Lung (tissue), 12 donors: ENCODE results near the gene AKAP6. TPM values are rescaled to one million over a fixed set of nuclear protein-coding genes. Genes with fewer than 3 reads are reported as not detected.

Source experiments
- ATAC-seq: fragments of 200-7000 bp; cut with Tn5 transposase; one replicate; pipeline ENCODE4 v1.9.1; 2020; ENCODE audit warnings: moderate number of reproducible peaks; ENCODE audit not compliant: insufficient read depth, low FRiP score
- DNase-seq, 3 donors: peaks; one replicate each; pipeline ENCODE4 v3.0.0-alpha.2; 2013 to 2017
- H3K27ac ChIP-seq, 2 donors: one replicate each; pipeline ENCODE4 v1.5.1; 2013; ENCODE audit warnings: mild to moderate bottlenecking in 2 of 2, moderate library complexity in 2 of 2, control low read depth in 1 of 2, inconsistent platforms in 1 of 2, low read depth in 1 of 2, low read length in 1 of 2
- H3K27me3 ChIP-seq, 3 donors: one replicate each; pipeline ENCODE4 v1.5.1; 2013; ENCODE audit warnings: low read length in 2 of 3; ENCODE audit not compliant: control insufficient read depth in 3 of 3, insufficient read depth in 3 of 3
- H3K36me3 ChIP-seq, 4 donors: one replicate each; pipeline ENCODE4 v1.5.1; 2013; ENCODE audit warnings: low read length in 4 of 4, mild to moderate bottlenecking in 1 of 4, moderate library complexity in 1 of 4; ENCODE audit not compliant: control insufficient read depth in 4 of 4, insufficient read depth in 4 of 4
- H3K4me1 ChIP-seq, 5 donors: one replicate each; pipeline ENCODE4 v1.5.1; 2013; ENCODE audit warnings: low read length in 5 of 5, mild to moderate bottlenecking in 2 of 5, moderate library complexity in 1 of 5; ENCODE audit not compliant: control insufficient read depth in 5 of 5, insufficient read depth in 5 of 5
- H3K4me3 ChIP-seq: one replicate; pipeline ENCODE4 v1.5.1; 2013; ENCODE audit warnings: mild to moderate bottlenecking, control low read depth, moderate library complexity
- H3K9ac ChIP-seq, 2 donors: one replicate each; pipeline ENCODE4 v1.5.1; 2013; ENCODE audit warnings: low read length in 2 of 2, control low read depth in 1 of 2; ENCODE audit not compliant: insufficient read depth in 1 of 2
- H3K9me3 ChIP-seq, 4 donors: one replicate each; pipeline ENCODE4 v1.5.1; 2013; ENCODE audit warnings: low read length in 3 of 4, mild to moderate bottlenecking in 1 of 4, moderate library complexity in 1 of 4; ENCODE audit not compliant: control insufficient read depth in 4 of 4, insufficient read depth in 3 of 4
- CTCF ChIP-seq: IDR thresholded peaks from 2 replicates; pipeline ENCODE4 v1.5.1; 2012; ENCODE audit warnings: mild to moderate bottlenecking; ENCODE audit errors: control extremely low read depth, extremely low read depth
- WGBS, 2 donors: extraction: QIAGEN DNeasy Blood & Tissue Kit; methylation state at CpG; one replicate each; pipeline ENCODE4 v1.1.7; 2013; 5-methylcytosine and 5-hydroxymethylcytosine counted together
- polyA plus RNA-seq, 2 donors: library from polyadenylated mRNA; stranded (reverse); fragments of 200-250 nt; gene quantifications; one replicate each; pipeline ENCODE4 v1.2.1, GENCODE V29; 2013
- total RNA-seq, 2 donors: library from RNA; depleted of rRNA in 1 of 2; stranded (reverse); fragments of >200 nt in 1 of 2; gene quantifications; one replicate each; pipeline ENCODE4 v1.2.1, GENCODE V29; 2014 to 2021
- donor health status: control.
- donor health status: control.
- donor health status: Bipolar disorder and iron deficiency.
- donor health status: healthy.
- donor health status: DM: yes; HTN: yes; CAD: no.

Gene AKAP6
- total and polyA plus RNA-seq, 4 donors, result 1.5 to 27.1 (median 7.7) TPM

- Histone ChIP-seq H3K9me3 (no peaks in the 10 kb centered on the region), H3K36me3 (no peaks in the 10 kb centered on the region), H3K27me3 (no peaks in the 10 kb centered on the region), H3K27ac (no peak overlapping the region), H3K4me3 (no peak overlapping the region), H3K4me1 (peaks cover 0 to 2% (median 0%) of the 10 kb centered on the region in 5 donors), H3K9ac (no peak overlapping the region)
- DNase-seq (no peak), ATAC-seq (no peak)
- TF ChIP-seq CTCF, result no peak
- WGBS, 2 donors, result 74 to 84% methylated on average over 2 of the region's 2 CpGs
These were observed 415.8 kb downstream of the AKAP6 start for GRCh38 chr14:32744811-32745445.

- no peak overlapping the region for H3K4me3 ChIP-seq
- H3K9ac ChIP-seq, result no peak overlapping the region
- DNase-seq (no peak), ATAC-seq (no peak)
- no peaks in the 10 kb centered on the region for H3K27me3 ChIP-seq
- no peaks in the 10 kb centered on the region for H3K4me1 ChIP-seq
- no peak overlapping the region for H3K27ac ChIP-seq
- peaks cover 0 to 7% (median under 1%) of the 10 kb centered on the region in 4 donors for H3K9me3 ChIP-seq
- H3K36me3 ChIP-seq, result no peaks in the 10 kb centered on the region
- no peak for TF ChIP-seq CTCF
- 94 to 95% methylated on average over 1 of the region's 1 CpG for WGBS, 2 donors
These were observed 425.1 kb downstream of the AKAP6 start for GRCh38 chr14:32754209-32754608.

GRCh38 chr14:32756173-32756572 is 427.1 kb downstream of the AKAP6 start:
- DNase-seq, result no peak
- 82 to 92% methylated on average over 1 of the region's 1 CpG for whole genome bisulfite sequencing, 2 donors
- no peak for TF ChIP-seq CTCF
- H3K36me3 ChIP-seq, result no peaks in the 10 kb centered on the region
- no peak overlapping the region for H3K27ac ChIP-seq
- no peaks in the 10 kb centered on the region for H3K27me3 ChIP-seq
- H3K9me3 ChIP-seq, result peaks cover 0 to 7% (median under 1%) of the 10 kb centered on the region in 4 donors
- H3K4me3 ChIP-seq, result no peak overlapping the region
- H3K9ac ChIP-seq, result no peak overlapping the region
- no peak for ATAC-seq
- no peaks in the 10 kb centered on the region for H3K4me1 ChIP-seq

- H3K4me3 ChIP-seq, result no peak overlapping the region
- ATAC-seq (no peak), DNase-seq (no peak)
- no peaks in the 10 kb centered on the region for H3K36me3 ChIP-seq
- peaks cover 0 to 4% (median 0%) of the 10 kb centered on the region in 5 donors for H3K4me1 ChIP-seq
- WGBS, 2 donors, result 88 to 92% methylated on average over 3 of the region's 3 CpGs
- peaks cover 0 to 7% (median under 1%) of the 10 kb centered on the region in 4 donors for H3K9me3 ChIP-seq
- H3K27ac ChIP-seq, result no peak overlapping the region
- no peak for TF ChIP-seq CTCF
- no peak overlapping the region for H3K9ac ChIP-seq
- no peaks in the 10 kb centered on the region for H3K27me3 ChIP-seq
These were observed 427.7 kb downstream of the AKAP6 start for GRCh38 chr14:32756775-32757174.
